Vagina (tissue), 2 donors: ENCODE measurements around the gene BGN. TPM values are rescaled to one million over a fixed set of nuclear protein-coding genes. Genes with fewer than 3 reads are reported as not detected.
A peak's percentile ranks its signal among the peaks of the same experiment; 100 is the strongest.

Experiments used
- DNase-seq, 2 donors: peaks; one replicate each; pipeline ENCODE4 v3.0.0-alpha.2; 2017; ENCODE audit errors: extremely low spot score in 2 of 2
- H3K27ac ChIP-seq: fragments of 200-600 bp; sonication (generic); one replicate; pipeline ENCODE4 v1.5.1; 2019
- H3K27me3 ChIP-seq: fragments of 200-600 bp; sonication (generic); one replicate; pipeline ENCODE4 v1.5.1; 2019
- H3K36me3 ChIP-seq, 2 donors: fragments of 200-600 bp; sonication (generic); one replicate each; pipeline ENCODE4 v1.5.1; 2017 to 2019
- H3K4me1 ChIP-seq: fragments of 200-600 bp; sonication (generic); one replicate; pipeline ENCODE4 v1.5.1; 2019
- H3K4me3 ChIP-seq, 2 donors: fragments of 200-600 bp; sonication (generic); 1 replicate in 1 of 2; 2 replicates in 1 of 2; pipeline ENCODE4 v1.5.1; 2016 to 2019
- H3K9me3 ChIP-seq: fragments of 200-600 bp; sonication (generic); one replicate; pipeline ENCODE4 v1.5.1; 2019
- CTCF ChIP-seq, 3 experiments: fragments of 450-650 bp in 2 of 3; fragments of 200-600 bp in 1 of 3; sonication (generic) in 1 of 3; IDR thresholded peaks; one replicate each; pipeline ENCODE4 v1.5.1; 2017 to 2019; ENCODE audit warnings: antibody characterized with exemption in 3 of 3, mild to moderate bottlenecking in 2 of 3, moderate library complexity in 2 of 3
- POLR2A ChIP-seq, 2 donors: fragments of 450-650 bp; IDR thresholded peaks; one replicate each; pipeline ENCODE4 v1.6.1; 2017; ENCODE audit warnings: antibody characterized with exemption in 2 of 2, mild to moderate bottlenecking in 2 of 2, moderate library complexity in 2 of 2
- POLR2AphosphoS5 ChIP-seq, 2 donors: sonication (generic); formaldehyde crosslinking; IDR thresholded peaks; one replicate each; pipeline ENCODE4 v1.9.0; 2017; ENCODE audit warnings: antibody characterized with exemption in 2 of 2, mild to moderate bottlenecking in 2 of 2, low read depth in 1 of 2; ENCODE audit not compliant: insufficient read depth in 1 of 2
- intact Hi-C: fragments of 100-400 bp; cut with DNase I; formaldehyde crosslinking; loops from one replicate; pipeline ENCODE4 v1.15.1; 2023
- total RNA-seq: library from RNA; depleted of rRNA; stranded (reverse); fragments of >200 nt; gene quantifications from one replicate; pipeline ENCODE4 v1.2.3, GENCODE V29; 2016

The BGN gene
- total RNA-seq, 1 donor from 2014 or later, result 106 TPM

- intact Hi-C loops, result no loop called here
- no peaks in the 10 kb centered on the region for H3K9me3 ChIP-seq
- no peaks in the 10 kb centered on the region for H3K4me1 ChIP-seq
- H3K36me3 ChIP-seq, result no peaks in the 10 kb centered on the region
- H3K4me3 ChIP-seq, result no peak overlapping the region
- H3K27me3 ChIP-seq, result no peaks in the 10 kb centered on the region
- no peak for TF ChIP-seq POLR2A (IDR thresholded peaks at IDR 0.05)
- TF ChIP-seq POLR2AphosphoS5 (IDR thresholded peaks at IDR 0.05; ENCODE audit: insufficient read depth in 1 of 2, low read depth in 1 of 2), result no peak
- TF ChIP-seq CTCF (IDR thresholded peaks at IDR 0.05), result peak; percentile 58 to 73 (median 61)
- no peak overlapping the region for H3K27ac ChIP-seq
- no peak for DNase-seq
Measured at GRCh38 chrX:153539171-153539978, 44.6 kb downstream of the BGN start.

GRCh38 chrX:153539979-153540358, 45.2 kb downstream of the BGN start:
- intact Hi-C loops, result no loop called here
- H3K36me3 ChIP-seq, result no peaks in the 10 kb centered on the region
- no peaks in the 10 kb centered on the region for H3K4me1 ChIP-seq
- H3K27me3 ChIP-seq, result no peaks in the 10 kb centered on the region
- H3K4me3 ChIP-seq, result no peak overlapping the region
- H3K9me3 ChIP-seq, result no peaks in the 10 kb centered on the region
- no peak overlapping the region for H3K27ac ChIP-seq
- no peak for DNase-seq
- TF ChIP-seq POLR2A (IDR thresholded peaks at IDR 0.05), result no peak
- TF ChIP-seq CTCF (IDR thresholded peaks at IDR 0.05), result no peak
- no peak for TF ChIP-seq POLR2AphosphoS5 (IDR thresholded peaks at IDR 0.05; ENCODE audit: insufficient read depth in 1 of 2, low read depth in 1 of 2)

- no peak overlapping the region for H3K27ac ChIP-seq
- DNase-seq, result no peak
- no peaks in the 10 kb centered on the region for H3K27me3 ChIP-seq
- H3K36me3 ChIP-seq, result no peaks in the 10 kb centered on the region
- intact Hi-C loops, result no loop called here
- no peak for TF ChIP-seq CTCF (IDR thresholded peaks at IDR 0.05)
- TF ChIP-seq POLR2AphosphoS5 (IDR thresholded peaks at IDR 0.05; ENCODE audit: insufficient read depth in 1 of 2, low read depth in 1 of 2), result no peak
- H3K4me1 ChIP-seq, result no peaks in the 10 kb centered on the region
- no peaks in the 10 kb centered on the region for H3K9me3 ChIP-seq
- H3K4me3 ChIP-seq, result no peak overlapping the region
Measured at GRCh38 chrX:153544727-153545126, 49.9 kb downstream of the BGN start.

- no peak for DNase-seq
- intact Hi-C loops, result no loop called here
Measured at GRCh38 chrX:153546386-153546785, 51.6 kb downstream of the BGN start.

More at GRCh38 chrX:153546386-153546785, 51.6 kb downstream of the BGN start:
- no peaks in the 10 kb centered on the region for H3K27me3 ChIP-seq
- H3K4me1 ChIP-seq, result no peaks in the 10 kb centered on the region
- no peak overlapping the region for H3K27ac ChIP-seq
- no peak overlapping the region for H3K4me3 ChIP-seq
- no peaks in the 10 kb centered on the region for H3K9me3 ChIP-seq
- TF ChIP-seq POLR2A (IDR thresholded peaks at IDR 0.05) (no peak), CTCF (IDR thresholded peaks at IDR 0.05) (no peak), POLR2AphosphoS5 (IDR thresholded peaks at IDR 0.05; ENCODE audit: insufficient read depth in 1 of 2, low read depth in 1 of 2) (no peak)
- no peaks in the 10 kb centered on the region for H3K36me3 ChIP-seq
